Hematopoietic multipotent progenitor cell treated with erythropoietin and hydrocortisone succinate and interleukin-3 and kit ligand, for 6 days (in vitro differentiated cells): ENCODE data around the gene C1D.

Source experiments
- DNase-seq: peaks from one replicate; pipeline ENCODE4 v3.0.0-alpha.2; 2015

C1D gene

GRCh38 chr2:68062680-68063387, at the start of gene C1D:
Gene C1D (minus strand): TSS chr2:68063004. CDS start chr2:68047310, 15,694 bp downstream.
- DNase-seq: peak; percentile 96

- DNase-seq: peak; percentile 64
These were observed 47.3 kb upstream of the C1D start for GRCh38 chr2:68110102-68110501.

- DNase-seq: peak; percentile 22
These were observed 45.3 kb upstream of the C1D start for GRCh38 chr2:68108120-68108519.

GRCh38 chr2:68107475-68107874, 44.7 kb upstream of the C1D start:
- no peak for DNase-seq

- DNase-seq: no peak
These were observed 41.5 kb upstream of the C1D start for GRCh38 chr2:68104111-68104835.

- DNase-seq: no peak
These were observed 40.9 kb upstream of the C1D start for GRCh38 chr2:68103709-68104055.

- no peak for DNase-seq
These were observed 40.4 kb upstream of the C1D start for GRCh38 chr2:68103030-68103708.

GRCh38 chr2:68100189-68100588, 37.4 kb upstream of the C1D start:
- DNase-seq: peak; percentile 69

- DNase-seq: no peak
These were observed 36.5 kb upstream of the C1D start for GRCh38 chr2:68099260-68099659.

- DNase-seq: no peak
These were observed 35.5 kb upstream of the C1D start for GRCh38 chr2:68098291-68098797.

GRCh38 chr2:68094111-68094510, 31.3 kb upstream of the C1D start:
- DNase-seq: peak; percentile 29

- no peak for DNase-seq
These were observed 30.8 kb upstream of the C1D start for GRCh38 chr2:68093634-68094033.

GRCh38 chr2:68091439-68092034, 28.7 kb upstream of the C1D start:
- DNase-seq: peak; percentile 33

- DNase-seq: peak; percentile 57
These were observed 27.2 kb upstream of the C1D start for GRCh38 chr2:68089961-68090360.

GRCh38 chr2:68088940-68089339, 26.1 kb upstream of the C1D start:
- peak; percentile 15 for DNase-seq

GRCh38 chr2:68086166-68086565, 23.4 kb upstream of the C1D start:
- DNase-seq: no peak

GRCh38 chr2:68083346-68083745, 20.5 kb upstream of the C1D start:
- DNase-seq: no peak

- DNase-seq: no peak
These were observed 11.2 kb upstream of the C1D start for GRCh38 chr2:68074050-68074449.

- peak; percentile 55 for DNase-seq
These were observed 1.2 kb upstream of the C1D start for GRCh38 chr2:68063797-68064646.

GRCh38 chr2:68060652-68061051, 2.2 kb downstream of the C1D start:
- no peak for DNase-seq

GRCh38 chr2:68059784-68060525, 2.8 kb downstream of the C1D start:
- DNase-seq: no peak
